ENCODE measurements around the gene TRABD2B.

GRCh38 chr1:47778280-47778679 is 218.9 kb downstream of the TRABD2B start:
- TF ChIP-seq CTCF (IDR thresholded peaks at IDR 0.05 in 2 of 3, conservative IDR thresholded peaks at IDR 0.05 in 1 of 3; ENCODE audit: borderline replicate concordance in 1 of 3, insufficient read depth in 1 of 3, low read depth in 2 of 3, low read length in 2 of 3) = no peak
- no peak for TF ChIP-seq EGR1 (IDR thresholded peaks at IDR 0.05; ENCODE audit: low read depth)
- no peak for TF ChIP-seq JUND (IDR thresholded peaks at IDR 0.05)
- no peak for TF ChIP-seq CEBPB (IDR thresholded peaks at IDR 0.05; ENCODE audit: low read depth)
- no peak for TF ChIP-seq POLR2A (IDR thresholded peaks at IDR 0.05; ENCODE audit: borderline replicate concordance, extremely low read depth, insufficient read depth, insufficient read length)
- no peak for TF ChIP-seq EZH2 (IDR thresholded peaks at IDR 0.05)
- no peak for TF ChIP-seq SRF (IDR thresholded peaks at IDR 0.05; ENCODE audit: low read depth)
- TF ChIP-seq YY1 (IDR thresholded peaks at IDR 0.05; ENCODE audit: extremely low read depth, insufficient replicate concordance, low read depth, low read length) = no peak
- TF ChIP-seq EZH2phosphoT487 (IDR thresholded peaks at IDR 0.05; ENCODE audit: borderline replicate concordance) = no peak
- no peak for TF ChIP-seq POLR2AphosphoS5 (IDR thresholded peaks at IDR 0.05; ENCODE audit: low read depth, low read length)
- no peak for TF ChIP-seq ZFX (IDR thresholded peaks at IDR 0.05)
- TF ChIP-seq MAX (IDR thresholded peaks at IDR 0.05) = no peak

All from HCT116 (cell line).